DOHH2 (cell line): Measurements from ENCODE around the gene AMFR.

Experiments used
- EZH2phosphoT487 ChIP-seq: fragments of 200-600 bp; sonication (generic); IDR thresholded peaks from 2 replicates; pipeline ENCODE4 v1.6.1; 2017; ENCODE audit warnings: borderline replicate concordance, mild to moderate bottlenecking, antibody characterized with exemption, low read length, moderate library complexity, mixed read lengths
- TF ChIP-seq, protein P1 (sequence below): fragments of 200-600 bp; sonication (generic); IDR thresholded peaks from one replicate; pipeline ENCODE4 v1.5.1; 2014; ENCODE audit warnings: antibody characterized with exemption, mild to moderate bottlenecking, low read depth, low read length; ENCODE audit not compliant: poor library complexity, severe bottlenecking

DNA sequence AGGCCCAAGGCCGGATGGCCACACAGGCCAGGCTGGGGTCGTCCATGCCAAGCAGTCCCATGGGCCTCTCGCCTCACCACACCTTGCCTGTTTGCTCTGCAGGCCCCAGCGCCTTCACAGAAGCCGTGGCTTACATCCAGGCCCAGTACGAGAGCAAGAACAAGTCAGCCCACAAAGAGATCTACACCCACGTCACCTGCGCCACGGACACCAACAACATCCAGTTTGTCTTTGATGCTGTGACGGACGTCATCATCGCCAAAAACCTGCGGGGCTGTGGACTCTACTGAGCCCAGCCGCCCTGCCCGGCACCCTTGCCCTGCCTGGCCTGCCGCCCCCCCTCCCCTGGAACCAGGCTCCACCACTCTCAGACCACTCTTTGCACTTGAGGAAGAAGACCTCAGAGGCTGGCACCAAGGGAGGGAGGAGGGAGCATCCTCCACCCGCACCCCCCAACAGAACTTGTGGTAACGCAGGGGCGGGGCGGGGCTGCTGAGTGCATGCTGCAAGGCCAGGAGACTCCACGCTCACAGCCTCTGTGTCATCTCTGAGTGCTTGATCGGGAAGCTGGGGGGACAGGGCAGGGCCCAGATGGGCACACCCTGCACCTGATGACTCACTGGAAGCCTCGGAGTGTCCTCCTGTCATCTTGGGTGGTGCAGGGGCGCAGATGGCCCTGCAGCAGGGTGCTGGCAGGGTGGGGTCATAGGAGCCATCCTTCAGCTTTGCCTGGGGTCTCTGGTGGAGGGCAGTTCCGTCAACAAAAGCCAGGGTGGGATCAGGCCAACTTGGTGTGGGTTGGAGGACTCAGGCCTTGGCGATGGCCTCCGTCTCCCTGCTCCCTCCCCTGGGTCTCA lies 81.5 kb downstream of the AMFR start:
- TF ChIP-seq, protein P1, sequence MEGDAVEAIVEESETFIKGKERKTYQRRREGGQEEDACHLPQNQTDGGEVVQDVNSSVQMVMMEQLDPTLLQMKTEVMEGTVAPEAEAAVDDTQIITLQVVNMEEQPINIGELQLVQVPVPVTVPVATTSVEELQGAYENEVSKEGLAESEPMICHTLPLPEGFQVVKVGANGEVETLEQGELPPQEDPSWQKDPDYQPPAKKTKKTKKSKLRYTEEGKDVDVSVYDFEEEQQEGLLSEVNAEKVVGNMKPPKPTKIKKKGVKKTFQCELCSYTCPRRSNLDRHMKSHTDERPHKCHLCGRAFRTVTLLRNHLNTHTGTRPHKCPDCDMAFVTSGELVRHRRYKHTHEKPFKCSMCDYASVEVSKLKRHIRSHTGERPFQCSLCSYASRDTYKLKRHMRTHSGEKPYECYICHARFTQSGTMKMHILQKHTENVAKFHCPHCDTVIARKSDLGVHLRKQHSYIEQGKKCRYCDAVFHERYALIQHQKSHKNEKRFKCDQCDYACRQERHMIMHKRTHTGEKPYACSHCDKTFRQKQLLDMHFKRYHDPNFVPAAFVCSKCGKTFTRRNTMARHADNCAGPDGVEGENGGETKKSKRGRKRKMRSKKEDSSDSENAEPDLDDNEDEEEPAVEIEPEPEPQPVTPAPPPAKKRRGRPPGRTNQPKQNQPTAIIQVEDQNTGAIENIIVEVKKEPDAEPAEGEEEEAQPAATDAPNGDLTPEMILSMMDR = no peak
- TF ChIP-seq EZH2phosphoT487 = no peak
